GM21529 (cell line): ENCODE results near the gene LRMDA.

Source experiments
- ATAC-seq: cut with Tn5 transposase; IDR thresholded peaks from one replicate; pipeline ENCODE4 v1.9.1; 2021; ENCODE audit not compliant: unreplicated experiment

Gene LRMDA

GRCh38 chr10:76172020-76172419 is 740.6 kb downstream of the LRMDA start:
- no peak for ATAC-seq

- no peak for ATAC-seq
These were observed 744.2 kb downstream of the LRMDA start for GRCh38 chr10:76175533-76176165.

- ATAC-seq: no peak
These were observed 744.7 kb downstream of the LRMDA start for GRCh38 chr10:76176166-76176550.

- no peak for ATAC-seq
These were observed 746.5 kb downstream of the LRMDA start for GRCh38 chr10:76177936-76178335.

GRCh38 chr10:76178532-76179292 is 747.3 kb downstream of the LRMDA start:
- no peak for ATAC-seq

- no peak for ATAC-seq
These were observed 748.4 kb downstream of the LRMDA start for GRCh38 chr10:76179806-76180205.

- ATAC-seq: no peak
These were observed 753.2 kb downstream of the LRMDA start for GRCh38 chr10:76184647-76185046.

GRCh38 chr10:76185471-76186301 is 754.3 kb downstream of the LRMDA start:
- ATAC-seq: no peak

- ATAC-seq: no peak
These were observed 756.8 kb downstream of the LRMDA start for GRCh38 chr10:76188216-76188615.

GRCh38 chr10:76190634-76191270 is 759.3 kb downstream of the LRMDA start:
- no peak for ATAC-seq

GRCh38 chr10:76191336-76191735 is 759.9 kb downstream of the LRMDA start:
- no peak for ATAC-seq

- ATAC-seq: no peak
These were observed 760.7 kb downstream of the LRMDA start for GRCh38 chr10:76192151-76192550.

- ATAC-seq: no peak
These were observed 761.4 kb downstream of the LRMDA start for GRCh38 chr10:76192694-76193320.

- no peak for ATAC-seq
These were observed 764.4 kb downstream of the LRMDA start for GRCh38 chr10:76195654-76196390.

- no peak for ATAC-seq
These were observed 765.9 kb downstream of the LRMDA start for GRCh38 chr10:76197293-76197692.

GRCh38 chr10:76198287-76199035 is 767.0 kb downstream of the LRMDA start:
- ATAC-seq: no peak

GRCh38 chr10:76201962-76202361 is 770.5 kb downstream of the LRMDA start:
- no peak for ATAC-seq

- no peak for ATAC-seq
These were observed 771.4 kb downstream of the LRMDA start for GRCh38 chr10:76202777-76203176.

- no peak for ATAC-seq
These were observed 773.9 kb downstream of the LRMDA start for GRCh38 chr10:76205361-76205760.
